T47D (cell line): Measurements from ENCODE around the gene LRRTM3.

Experiments used
- DNase-seq, 2 experiments: peaks; one replicate each; pipeline versions ENCODE4 v3.0.0 to v3.0.0-alpha.2; 2011 to 2012; ENCODE audit warnings: low read depth in 1 of 2, low spot score in 1 of 2
- JUND ChIP-seq: IDR thresholded peaks from 2 replicates; pipeline ENCODE4 v1.6.1; 2012; ENCODE audit warnings: low read depth
- in situ Hi-C: cut with HindIII; loops from 2 replicates; pipeline ENCODE4 v1.10.0; 2016; ENCODE audit warnings: low sequenced_read_pairs, low pct_unique_long_range_greater_than_20kb

Gene LRRTM3

DNA sequence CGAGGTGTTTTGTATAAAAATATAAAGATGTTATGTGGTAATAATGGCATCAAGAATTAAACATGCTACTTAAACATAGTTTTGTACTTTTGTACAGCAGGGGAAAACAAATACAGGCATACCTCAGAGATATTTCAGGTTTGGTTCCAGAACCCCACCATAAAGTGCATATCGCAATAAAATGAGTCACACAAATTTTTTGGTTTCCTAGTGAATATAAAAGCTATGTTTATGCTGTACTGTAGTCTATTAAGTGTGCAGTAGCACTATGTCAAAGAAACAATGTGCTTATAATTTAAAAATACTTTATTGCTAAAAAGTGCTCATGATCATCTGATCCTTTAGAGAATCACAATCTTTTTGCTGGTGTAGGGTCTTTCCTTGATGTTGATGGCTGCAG, 17.8 kb downstream of the LRRTM3 start:
- in situ Hi-C loops = no loop called here
- DNase-seq = no peak
- TF ChIP-seq JUND = no peak

- no peak for DNase-seq
- TF ChIP-seq JUND = no peak
- in situ Hi-C loops = no loop called here
Measured at GRCh38 chr10:66951896-66952295, 26.1 kb downstream of the LRRTM3 start.

DNA sequence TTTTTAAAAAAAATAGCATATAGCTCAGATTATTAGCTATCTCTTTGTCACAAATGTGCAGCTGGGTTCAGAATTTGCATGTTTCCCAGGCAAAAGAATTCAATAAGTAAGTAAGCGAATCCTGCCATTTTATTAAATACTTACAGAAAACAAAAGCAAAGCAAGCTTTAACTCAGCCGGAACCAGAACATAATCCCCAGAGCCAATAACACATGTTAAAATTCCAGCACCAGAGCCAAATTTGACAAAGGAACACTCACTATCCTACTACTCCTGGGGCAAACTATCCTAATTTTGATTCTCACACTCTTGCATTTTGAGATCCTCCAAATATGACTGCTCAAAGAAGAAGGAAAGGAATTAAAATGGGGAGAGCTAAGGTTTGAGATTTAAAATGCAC, 32.6 kb downstream of the LRRTM3 start:
- in situ Hi-C loops = no loop called here
- TF ChIP-seq JUND = no peak
- DNase-seq = no peak

- in situ Hi-C loops = no loop called here
- DNase-seq = no peak
- no peak for TF ChIP-seq JUND
Measured at GRCh38 chr10:66964946-66965345, 39.1 kb downstream of the LRRTM3 start.

DNA sequence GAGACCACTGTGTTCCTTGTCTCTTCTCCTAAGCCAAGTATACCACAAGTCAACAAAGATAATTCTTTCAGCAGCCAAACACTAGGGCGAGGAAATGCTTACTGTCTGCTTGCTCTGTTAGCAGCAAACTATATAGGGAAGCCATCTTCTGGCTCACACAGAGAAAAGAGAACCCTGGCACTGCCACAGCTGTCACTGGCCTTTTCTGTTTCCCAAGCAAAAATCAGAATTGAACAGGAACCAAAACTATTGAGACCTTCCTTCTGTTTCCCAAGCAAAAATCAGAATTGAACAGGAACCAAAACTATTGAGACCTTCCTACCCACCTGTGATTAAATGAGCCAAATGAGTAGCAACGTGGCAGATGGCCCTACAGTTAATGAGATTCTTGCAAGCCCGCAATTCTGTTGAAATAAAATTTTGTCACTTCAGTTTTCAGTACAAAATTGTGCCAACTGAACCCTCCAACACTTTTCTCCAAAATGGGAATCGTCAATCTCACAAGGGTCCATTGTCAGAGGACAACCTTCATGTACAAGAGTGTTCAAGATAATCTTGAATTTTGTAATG, 54.5 kb downstream of the LRRTM3 start:
- TF ChIP-seq JUND = no peak
- no peak for DNase-seq
- in situ Hi-C loops = no loop called here

DNA sequence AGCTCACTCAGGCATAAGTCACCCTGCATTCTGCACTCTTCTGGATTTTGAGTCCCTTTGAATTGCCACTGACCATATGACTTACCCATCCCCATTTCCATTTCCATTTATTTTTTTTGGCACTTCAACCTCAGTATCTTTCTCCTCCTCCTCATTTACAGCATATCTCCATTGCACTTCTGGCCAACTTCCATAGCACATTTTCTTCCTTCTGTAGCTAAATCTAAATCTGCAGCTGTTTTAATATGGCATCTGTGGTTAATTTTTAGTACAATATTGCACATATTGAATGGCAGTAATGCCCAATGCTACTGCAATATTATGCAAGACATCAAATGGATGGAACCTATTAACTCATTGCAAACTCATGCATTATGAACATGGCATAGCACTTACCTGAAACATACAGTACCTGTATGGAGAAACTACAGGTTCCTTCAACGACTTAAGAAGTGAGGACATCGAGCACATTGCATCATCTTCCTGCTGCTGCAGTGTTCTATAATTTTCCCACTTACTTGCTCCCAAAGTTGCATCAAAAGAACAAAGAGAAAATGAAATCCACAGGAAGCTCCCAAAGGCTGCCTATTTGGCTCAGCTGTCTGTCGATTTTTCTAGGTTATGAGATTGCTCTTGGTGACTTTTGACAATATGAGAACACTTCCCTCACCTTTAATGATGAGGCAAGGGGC, 55.7 kb downstream of the LRRTM3 start:
- no peak for TF ChIP-seq JUND
- in situ Hi-C loops = no loop called here
- DNase-seq = no peak

DNA sequence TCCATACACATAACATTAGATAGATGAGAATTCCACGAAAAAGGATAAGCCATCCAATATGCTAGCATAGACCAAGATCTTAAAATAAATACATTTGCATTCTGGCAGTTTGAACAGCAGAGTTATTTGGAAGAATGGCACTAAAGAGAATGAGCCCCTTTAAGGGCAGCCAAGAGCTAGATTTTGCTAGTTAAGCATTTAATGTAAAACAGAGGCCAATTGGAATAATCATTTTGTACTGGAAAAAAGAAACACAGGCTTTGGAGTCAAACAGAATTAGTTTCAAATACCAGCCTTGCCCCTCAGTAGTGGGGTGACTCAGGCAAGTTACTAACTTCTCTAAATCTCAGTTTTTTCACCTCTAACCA, 56.2 kb downstream of the LRRTM3 start:
- TF ChIP-seq JUND = no peak
- in situ Hi-C loops = no loop called here
- no peak for DNase-seq

DNA sequence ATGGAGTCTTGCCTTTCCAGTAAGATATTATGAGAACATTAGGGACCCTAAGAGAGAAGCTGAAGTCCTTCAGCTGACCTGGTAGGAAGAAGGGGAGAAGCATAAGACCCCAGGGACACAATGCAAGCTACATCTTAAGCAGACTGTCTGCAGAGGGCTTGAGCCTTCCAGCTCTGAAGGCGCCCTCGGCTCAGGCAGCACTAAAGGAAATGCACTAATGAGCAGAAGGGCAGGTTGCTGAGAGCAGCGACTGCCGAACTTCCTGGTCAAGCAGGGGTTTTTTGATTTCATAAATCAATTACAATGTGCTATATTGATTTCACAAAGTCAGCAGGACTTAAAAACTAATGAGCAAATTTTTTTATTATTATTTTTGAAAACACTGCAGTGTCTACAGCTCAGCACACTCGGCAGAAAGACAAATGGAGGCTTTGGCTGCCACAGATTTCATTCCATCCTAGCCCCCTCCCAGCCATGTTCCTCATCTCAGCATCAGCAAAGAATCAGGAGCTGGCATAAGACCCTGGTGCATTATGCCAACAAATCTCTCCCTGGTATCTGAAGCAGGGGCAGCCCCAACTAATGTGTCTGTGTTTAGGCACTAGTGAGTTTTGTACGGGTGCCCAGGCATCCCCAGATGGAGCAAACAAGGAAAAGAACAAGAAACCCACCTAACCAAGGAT, 57.1 kb downstream of the LRRTM3 start:
- TF ChIP-seq JUND = no peak
- peak in 1 of 2 experiments; percentile 18 for DNase-seq
- in situ Hi-C loops = no loop called here

DNA sequence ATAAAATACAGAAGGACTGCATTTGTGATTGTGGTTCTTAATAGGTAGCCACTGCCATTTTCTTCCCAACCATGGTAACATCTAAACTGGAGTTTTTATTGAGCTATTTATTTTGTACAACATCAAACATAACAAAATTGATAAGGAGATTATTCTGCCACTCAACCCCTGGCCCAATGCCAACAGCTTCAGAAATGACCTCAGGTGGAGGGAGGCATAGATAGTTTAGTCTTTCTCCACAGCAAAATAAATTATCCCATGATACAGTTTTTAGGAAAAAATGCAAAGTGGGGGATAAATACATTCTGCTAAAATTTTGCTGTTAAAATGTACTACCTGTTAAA, 57.6 kb downstream of the LRRTM3 start:
- TF ChIP-seq JUND = no peak
- DNase-seq = no peak
- in situ Hi-C loops = no loop called here

- TF ChIP-seq JUND = no peak
- DNase-seq = no peak
- in situ Hi-C loops = no loop called here
Measured at GRCh38 chr10:66990143-66990830, 64.5 kb downstream of the LRRTM3 start.

DNA sequence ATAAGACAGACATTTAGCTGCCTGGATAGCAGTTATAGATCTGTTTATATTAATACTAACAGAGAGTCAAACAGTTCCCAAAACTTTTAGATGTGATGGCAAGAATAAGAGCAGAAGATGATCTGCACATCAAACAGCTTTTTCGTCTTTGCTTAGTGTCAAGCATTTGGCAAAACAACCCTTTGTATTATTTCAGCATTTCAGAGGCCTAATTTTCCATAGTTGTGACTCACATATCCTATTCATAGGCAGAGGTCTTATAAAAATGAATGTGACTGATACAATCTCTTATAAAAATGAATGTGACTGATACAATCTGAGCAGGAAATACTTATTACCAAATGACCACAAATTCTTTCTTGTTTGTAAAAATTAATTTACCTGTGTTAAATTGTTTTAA, 71.2 kb downstream of the LRRTM3 start:
- DNase-seq = no peak
- TF ChIP-seq JUND = peak; percentile 29; the same call in 1 of the 2 replicates
- in situ Hi-C loops = no loop called here

GRCh38 chr10:66999762-67000545, 74.1 kb downstream of the LRRTM3 start:
- in situ Hi-C loops = no loop called here
- no peak for DNase-seq
- no peak for TF ChIP-seq JUND

DNA sequence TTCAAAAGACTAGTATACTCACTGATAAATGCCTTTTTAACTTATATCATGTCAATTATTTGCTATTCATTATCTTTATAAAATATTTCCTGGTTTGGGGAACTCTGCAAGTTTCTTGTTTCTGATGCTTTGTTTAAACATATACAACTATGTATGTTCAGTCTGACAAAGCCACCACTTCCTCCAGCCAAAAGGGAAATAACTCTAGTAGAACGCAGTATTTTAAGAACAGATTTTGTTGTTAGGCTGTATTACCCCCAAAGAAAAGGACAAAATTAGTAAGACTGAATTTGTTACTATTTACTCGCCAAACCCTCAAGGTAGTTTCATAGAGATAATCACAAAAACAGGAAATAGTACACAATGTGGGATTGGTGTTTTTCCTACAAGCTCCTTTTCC, 78.9 kb downstream of the LRRTM3 start:
- TF ChIP-seq JUND = no peak
- no peak for DNase-seq
- in situ Hi-C loops = no loop called here
